DOHH2 (cell line): ENCODE measurements around the gene LRPPRC.

Source experiments
- H3F3A ChIP-seq: fragments of 200-600 bp; sonication (generic), shearing (Covaris generic); 2 replicates; pipeline ENCODE4 v1.6.0; 2016; ENCODE audit warnings: antibody characterized with exemption, mild to moderate bottlenecking; ENCODE audit not compliant: control insufficient read depth, insufficient read depth
- H3K27ac ChIP-seq: fragments of 200-600 bp; sonication (generic); 2 replicates; pipeline ENCODE4 v1.5.1; 2014; ENCODE audit warnings: low read depth, mild to moderate bottlenecking, low read length, moderate library complexity
- H3K27me3 ChIP-seq: fragments of 200-600 bp; sonication (generic); 2 replicates; pipeline ENCODE4 v1.6.1; 2014; ENCODE audit warnings: mild to moderate bottlenecking, low read length, mixed read lengths; ENCODE audit not compliant: control insufficient read depth
- H3K36me3 ChIP-seq: fragments of 200-600 bp; sonication (generic); 2 replicates; pipeline ENCODE4 v1.6.1; 2014; ENCODE audit warnings: mild to moderate bottlenecking, low read length, moderate library complexity, mixed read lengths; ENCODE audit not compliant: control insufficient read depth
- H3K4me1 ChIP-seq: fragments of 200-600 bp; sonication (generic); 2 replicates; pipeline ENCODE4 v1.6.1; 2014; ENCODE audit warnings: mild to moderate bottlenecking, low read length, mixed read lengths; ENCODE audit not compliant: control insufficient read depth
- H3K4me2 ChIP-seq: fragments of 200-600 bp; sonication (generic); 2 replicates; pipeline ENCODE4 v1.6.0; 2014; ENCODE audit warnings: mild to moderate bottlenecking, low read length, moderate library complexity
- H3K4me3 ChIP-seq: fragments of 200-600 bp; sonication (generic); 2 replicates; pipeline ENCODE4 v1.5.1; 2014; ENCODE audit warnings: mild to moderate bottlenecking, low read length, mixed read lengths
- H3K79me2 ChIP-seq: fragments of 200-600 bp; sonication (generic); 2 replicates; pipeline ENCODE4 v1.6.1; 2014; ENCODE audit warnings: mild to moderate bottlenecking, low read length, mixed read lengths; ENCODE audit not compliant: control insufficient read depth
- H3K9me2 ChIP-seq: fragments of 200-600 bp; sonication (generic); replicated peaks from 2 replicates; pipeline ENCODE4 v1.6.1; 2014; ENCODE audit warnings: mild to moderate bottlenecking, low read length, mixed read lengths; ENCODE audit not compliant: control insufficient read depth
- H3K9me3 ChIP-seq: fragments of 200-600 bp; sonication (generic); 2 replicates; pipeline ENCODE4 v1.6.1; 2014; ENCODE audit warnings: antibody characterized with exemption, low read length, mixed read lengths; ENCODE audit not compliant: control insufficient read depth, insufficient read depth
- H4K20me1 ChIP-seq: fragments of 200-600 bp; sonication (generic); 2 replicates; pipeline ENCODE4 v1.6.0; 2014; ENCODE audit warnings: low read depth, mild to moderate bottlenecking, antibody characterized with exemption, low read length, moderate library complexity; ENCODE audit not compliant: control insufficient read depth, insufficient read depth
- CTCF ChIP-seq: fragments of 200-600 bp; sonication (generic); IDR thresholded peaks from one replicate; pipeline ENCODE4 v1.5.1; 2014; ENCODE audit warnings: antibody characterized with exemption, mild to moderate bottlenecking, low read depth, low read length; ENCODE audit not compliant: poor library complexity, severe bottlenecking
- EZH2phosphoT487 ChIP-seq: fragments of 200-600 bp; sonication (generic); IDR thresholded peaks from 2 replicates; pipeline ENCODE4 v1.6.1; 2017; ENCODE audit warnings: borderline replicate concordance, mild to moderate bottlenecking, antibody characterized with exemption, low read length, moderate library complexity, mixed read lengths

LRPPRC gene

GRCh38 chr2:43946685-43947084 is 49.1 kb downstream of the LRPPRC start:
- no peak overlapping the region for H3K4me3 ChIP-seq
- H3F3A ChIP-seq: 0 out of 2 replicates have a peak, but pooled peaks cover 4% of the 10 kb centered on the region
- peaks cover 95% of the 10 kb centered on the region for H3K36me3 ChIP-seq
- no peak overlapping the region for H3K4me2 ChIP-seq
- peaks cover 16% of the 10 kb centered on the region for H3K4me1 ChIP-seq
- H4K20me1 ChIP-seq: no peaks in the 10 kb centered on the region
- TF ChIP-seq CTCF: no peak
- TF ChIP-seq EZH2phosphoT487: no peak
- no peaks in the 10 kb centered on the region for H3K9me2 ChIP-seq
- no peaks in the 10 kb centered on the region for H3K27me3 ChIP-seq
- no peaks in the 10 kb centered on the region for H3K9me3 ChIP-seq
- H3K79me2 ChIP-seq: no peaks in the 10 kb centered on the region; the same call in 1 of the 2 replicates
- no peak overlapping the region for H3K27ac ChIP-seq

GRCh38 chr2:43945439-43945838 is 50.4 kb downstream of the LRPPRC start:
- Histone ChIP-seq H3K4me3 (no peak overlapping the region), H3K27me3 (no peaks in the 10 kb centered on the region), H3K4me1 (peaks cover 16% of the 10 kb centered on the region), H3K27ac (no peak overlapping the region), H3K79me2 (peaks cover 7% of the 10 kb centered on the region), H4K20me1 (no peaks in the 10 kb centered on the region), H3K36me3 (peaks cover 94% of the 10 kb centered on the region), H3K9me2 (no peaks in the 10 kb centered on the region), H3K9me3 (no peaks in the 10 kb centered on the region), H3K4me2 (no peak overlapping the region), H3F3A (0 out of 2 replicates have a peak, but pooled peaks cover 4% of the 10 kb centered on the region)
- TF ChIP-seq CTCF (no peak), EZH2phosphoT487 (no peak)

GRCh38 chr2:43944915-43945314 is 50.9 kb downstream of the LRPPRC start:
- Histone ChIP-seq H3K4me2 (no peak overlapping the region), H3K36me3 (peaks cover 94% of the 10 kb centered on the region), H3F3A (0 out of 2 replicates have a peak, but pooled peaks cover 4% of the 10 kb centered on the region), H3K4me3 (no peak overlapping the region), H3K79me2 (peaks cover 11% of the 10 kb centered on the region), H3K27ac (no peak overlapping the region), H3K27me3 (no peaks in the 10 kb centered on the region), H3K4me1 (peaks cover 16% of the 10 kb centered on the region), H3K9me3 (no peaks in the 10 kb centered on the region), H3K9me2 (no peaks in the 10 kb centered on the region), H4K20me1 (0 out of 2 replicates have a peak, but pooled peaks cover 2% of the 10 kb centered on the region)
- no peak for TF ChIP-seq EZH2phosphoT487
- no peak for TF ChIP-seq CTCF
